ENCODE measurements around the gene ADCY10. TPM values are rescaled to one million over a fixed set of nuclear protein-coding genes. Genes with fewer than 3 reads are reported as not detected.
"Not testable (repeated sequence)": the region's sequence is repeated elsewhere in the genome, so short reads cannot be mapped to it uniquely, and the experiment has no call there.

ADCY10 gene
- total and polyA plus RNA-seq, 2 donors (not counting 3 experiments of a cell fraction or from before 2014, with no cell fraction given): not detected

DNA sequence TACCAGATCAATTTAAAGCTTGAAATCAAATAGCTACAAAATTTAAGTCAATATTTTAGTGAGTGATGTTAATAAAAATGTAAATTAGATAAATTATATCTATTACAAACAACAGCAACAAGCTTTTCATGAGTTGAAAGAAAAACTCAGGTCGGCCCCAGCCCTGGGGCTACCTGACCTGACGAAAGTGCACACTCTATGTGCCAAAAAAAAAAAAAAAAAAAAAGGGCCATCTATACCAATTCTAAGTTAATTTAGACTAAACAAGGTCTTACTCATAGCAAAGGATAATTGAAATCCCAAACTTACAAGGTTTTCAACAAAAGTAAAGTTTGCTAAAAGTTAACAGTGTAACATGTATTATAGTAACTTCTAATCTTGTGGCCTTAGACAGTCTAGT lies 47.6 kb downstream of the ADCY10 start:
- peaks cover 13% of the 10 kb centered on the region for H3K4me1 ChIP-seq (ENCODE audit: control insufficient read depth, extremely low read depth, insufficient read depth, low read length)
- BruUV-seq (replicated peaks); H3K79me2 ChIP-seq (ENCODE audit: control insufficient read depth, insufficient read depth, low read length); H3K9me1 ChIP-seq (replicated peaks; ENCODE audit: control insufficient read depth, extremely low read depth, insufficient read depth, low read length); H3K9me3 ChIP-seq (replicated peaks; ENCODE audit: control insufficient read depth, insufficient read depth, low read length); H3K4me3 ChIP-seq (replicated peaks in 1 of 3; ENCODE audit: insufficient read depth in 1 of 3, low read depth in 1 of 3, low read length in 3 of 3); FAIRE-seq; dilution Hi-C loops (cut with MboI; ENCODE audit: extremely low pct_ligation_motif_present, low sequenced_read_pairs); CTCF ChIA-PET; H2AFZ ChIP-seq (ENCODE audit: low read depth, low read length); intact Hi-C loops (cut with micrococcal nuclease); DNase-seq (ENCODE audit: low read depth, low spot score); H3K4me2 ChIP-seq (ENCODE audit: insufficient read depth, low read length); POLR2A ChIA-PET; H3K27me3 ChIP-seq (ENCODE audit: control insufficient read depth in 2 of 2, insufficient read depth in 2 of 2, low read length in 2 of 2); H3K36me3 ChIP-seq (ENCODE audit: control insufficient read depth in 2 of 2, extremely low read depth in 1 of 2, insufficient read depth in 2 of 2, low read length in 2 of 2); H4K20me1 ChIP-seq (replicated peaks; ENCODE audit: control insufficient read depth, extremely low read depth, insufficient read depth, low read length); H3K9ac ChIP-seq (replicated peaks; ENCODE audit: extremely low read depth, insufficient read depth, low read length); H3K27ac ChIP-seq (ENCODE audit: insufficient read depth, low read depth, low read length): not testable (repeated sequence)

GRCh38 chr1:167865804-167866308 lies 48.1 kb downstream of the ADCY10 start:
- H4K20me1 ChIP-seq (replicated peaks; ENCODE audit: control insufficient read depth, extremely low read depth, insufficient read depth, low read length); dilution Hi-C loops (cut with MboI; ENCODE audit: extremely low pct_ligation_motif_present, low sequenced_read_pairs); DNase-seq (ENCODE audit: low read depth, low spot score); H3K27me3 ChIP-seq (ENCODE audit: control insufficient read depth in 2 of 2, insufficient read depth in 2 of 2, low read length in 2 of 2); H3K4me3 ChIP-seq (replicated peaks in 1 of 3; ENCODE audit: insufficient read depth in 1 of 3, low read depth in 1 of 3, low read length in 3 of 3); H2AFZ ChIP-seq (ENCODE audit: low read depth, low read length); H3K9me1 ChIP-seq (replicated peaks; ENCODE audit: control insufficient read depth, extremely low read depth, insufficient read depth, low read length); H3K27ac ChIP-seq (ENCODE audit: insufficient read depth, low read depth, low read length); H3K9me3 ChIP-seq (replicated peaks; ENCODE audit: control insufficient read depth, insufficient read depth, low read length); BruUV-seq (replicated peaks); FAIRE-seq; H3K36me3 ChIP-seq (ENCODE audit: control insufficient read depth in 2 of 2, extremely low read depth in 1 of 2, insufficient read depth in 2 of 2, low read length in 2 of 2); H3K9ac ChIP-seq (replicated peaks; ENCODE audit: extremely low read depth, insufficient read depth, low read length); H3K79me2 ChIP-seq (ENCODE audit: control insufficient read depth, insufficient read depth, low read length); H3K4me2 ChIP-seq (ENCODE audit: insufficient read depth, low read length); intact Hi-C loops (cut with micrococcal nuclease); POLR2A ChIA-PET; CTCF ChIA-PET: not testable (repeated sequence)
- H3K4me1 ChIP-seq (ENCODE audit: control insufficient read depth, extremely low read depth, insufficient read depth, low read length): peaks cover 13% of the 10 kb centered on the region

- CTCF ChIA-PET; H3K27ac ChIP-seq (ENCODE audit: insufficient read depth, low read depth, low read length); dilution Hi-C loops (cut with MboI; ENCODE audit: extremely low pct_ligation_motif_present, low sequenced_read_pairs); H3K36me3 ChIP-seq (ENCODE audit: control insufficient read depth in 2 of 2, extremely low read depth in 1 of 2, insufficient read depth in 2 of 2, low read length in 2 of 2); H3K4me2 ChIP-seq (ENCODE audit: insufficient read depth, low read length); H3K79me2 ChIP-seq (ENCODE audit: control insufficient read depth, insufficient read depth, low read length); POLR2A ChIA-PET; BruUV-seq (replicated peaks); intact Hi-C loops (cut with micrococcal nuclease); H3K9me1 ChIP-seq (replicated peaks; ENCODE audit: control insufficient read depth, extremely low read depth, insufficient read depth, low read length); H3K4me3 ChIP-seq (replicated peaks in 1 of 3; ENCODE audit: insufficient read depth in 1 of 3, low read depth in 1 of 3, low read length in 3 of 3); FAIRE-seq; H3K27me3 ChIP-seq (ENCODE audit: control insufficient read depth in 2 of 2, insufficient read depth in 2 of 2, low read length in 2 of 2); H3K9me3 ChIP-seq (replicated peaks; ENCODE audit: control insufficient read depth, insufficient read depth, low read length); H2AFZ ChIP-seq (ENCODE audit: low read depth, low read length); H3K9ac ChIP-seq (replicated peaks; ENCODE audit: extremely low read depth, insufficient read depth, low read length); DNase-seq (ENCODE audit: low read depth, low spot score); H4K20me1 ChIP-seq (replicated peaks; ENCODE audit: control insufficient read depth, extremely low read depth, insufficient read depth, low read length): not testable (repeated sequence)
- peaks cover 13% of the 10 kb centered on the region for H3K4me1 ChIP-seq (ENCODE audit: control insufficient read depth, extremely low read depth, insufficient read depth, low read length)
These were observed 48.7 kb downstream of the ADCY10 start for GRCh38 chr1:167865193-167865592.
